Spleen (tissue), 13 donors: ENCODE results near the gene AGPAT3. TPM values are rescaled to one million over a fixed set of nuclear protein-coding genes. Genes with fewer than 3 reads are reported as not detected.

Experiments used
- DNase-seq: peaks from one replicate; pipeline ENCODE4 v3.0.0-alpha.2; 2020
- H3K27ac ChIP-seq, 8 donors: fragments of 200-600 bp; sonication (generic) in 7 of 8; 1 replicate in 4 of 8; 2 replicates in 4 of 8; pipeline versions ENCODE4 v1.5.0 to v1.8.0; 2016 to 2021; ENCODE audit warnings: inconsistent platforms in 4 of 8, mild to moderate bottlenecking in 4 of 8, moderate library complexity in 1 of 8
- H3K27me3 ChIP-seq, 7 donors: fragments of 200-600 bp; sonication (generic) in 6 of 7; replicated peaks in 1 of 7; 1 replicate in 4 of 7; 2 replicates in 3 of 7; pipeline versions ENCODE4 v1.5.0 to v1.8.0; 2016 to 2021; ENCODE audit warnings: inconsistent platforms in 3 of 7, mild to moderate bottlenecking in 1 of 7
- H3K36me3 ChIP-seq, 6 donors: fragments of 200-600 bp; sonication (generic) in 5 of 6; 1 replicate in 4 of 6; 2 replicates in 2 of 6; pipeline versions ENCODE4 v1.5.0 to v1.8.0; 2016 to 2021; ENCODE audit warnings: inconsistent platforms in 2 of 6
- H3K4me1 ChIP-seq, 6 donors: fragments of 200-600 bp; sonication (generic) in 5 of 6; 1 replicate in 3 of 6; 2 replicates in 3 of 6; pipeline versions ENCODE4 v1.5.0 to v1.8.0; 2016 to 2021; ENCODE audit warnings: inconsistent platforms in 3 of 6
- H3K4me3 ChIP-seq, 8 donors: fragments of 200-600 bp; sonication (generic) in 7 of 8; 1 replicate in 4 of 8; 2 replicates in 4 of 8; pipeline versions ENCODE4 v1.5.0 to v1.8.0; 2016 to 2021; ENCODE audit warnings: inconsistent platforms in 4 of 8, mild to moderate bottlenecking in 4 of 8, moderate library complexity in 2 of 8
- H3K9me3 ChIP-seq, 8 donors: fragments of 200-600 bp; sonication (generic) in 7 of 8; 1 replicate in 4 of 8; 2 replicates in 4 of 8; pipeline versions ENCODE4 v1.5.0 to v1.8.0; 2016 to 2021; ENCODE audit warnings: inconsistent platforms in 4 of 8
- CTCF ChIP-seq, 11 experiments: fragments of 200-600 bp in 7 of 11; fragments of 450-650 bp in 4 of 11; sonication (generic) in 4 of 11; IDR thresholded peaks in 8 of 11; conservative IDR thresholded peaks in 3 of 11; 1 replicate in 7 of 11; 2 replicates in 4 of 11; pipeline versions ENCODE4 v1.4.0 to v1.8.0; 2016 to 2021; ENCODE audit warnings: antibody characterized with exemption in 11 of 11, inconsistent platforms in 4 of 11, mild to moderate bottlenecking in 1 of 11
- POLR2A ChIP-seq, 3 donors: fragments of 450-650 bp; IDR thresholded peaks; one replicate each; pipeline ENCODE4 v1.5.1; 2017; ENCODE audit warnings: antibody characterized with exemption in 3 of 3, mild to moderate bottlenecking in 1 of 3
- POLR2AphosphoS5 ChIP-seq, 3 donors: sonication (generic); formaldehyde crosslinking; IDR thresholded peaks; one replicate each; pipeline ENCODE4 v1.5.1; 2017; ENCODE audit warnings: antibody characterized with exemption in 3 of 3
- WGBS, 5 donors: extraction: QIAGEN DNeasy Blood & Tissue Kit in 3 of 5; methylation state at CpG; one replicate each; pipeline versions ENCODE4 v1.1.5 to v1.1.7; 2013 to 2018; 5-methylcytosine and 5-hydroxymethylcytosine counted together
- intact Hi-C: fragments of 100-400 bp; cut with DNase I; formaldehyde crosslinking; loops from one replicate; pipeline ENCODE4 v1.15.0; 2023; ENCODE audit warnings: low total_unique reads
- long read RNA-seq, 2 donors: transcript quantifications; one replicate each; lab custom pipeline, GENCODE V29; 2026
- polyA plus RNA-seq, 3 donors: library from polyadenylated mRNA; stranded (reverse); fragments of 200-250 nt; gene quantifications; one replicate each; pipeline ENCODE4 v1.2.1, GENCODE V29; 2013
- total RNA-seq, 7 donors: library from RNA; depleted of rRNA in 3 of 7; stranded (reverse); fragments of >200 nt in 3 of 7; fragmentation: NEBNext Ultra II Directional in 4 of 7; extraction: Animal tissue kit (Norgen Biotek cat#: 25700) in 4 of 7; gene quantifications; one replicate each; pipeline versions ENCODE4 v1.1.0 to v1.2.1, GENCODE V29; 2016 to 2021
- donor health status: healthy with polysubstance abuse.
- donor health status: DM: no; HTN: no; CAD: no; lungs with moderate emphysema.
- donor health status: DM: no; HTN: no; CAD: no.
- donor health status: Bipolar disorder and iron deficiency.
- donor health status: healthy.
- donor health status: DM: no; HTN: no; CAD: no.
- donor health status: DM: yes; HTN: yes; CAD: no.

AGPAT3 gene
- total RNA-seq (10 to 100 TPM; 50.8 to 92.0 (median 64.5) TPM), polyA plus RNA-seq (10 to 100 TPM in 1 of 3 donors, 1 to 10 TPM in 2; 6.9 to 20.7 (median 8.3) TPM)
- long read RNA-seq, donor 1, full-length matches to known transcripts = 10 of 10 reads
- long read RNA-seq, donor 1, partial matches to known transcripts = 0 of 10 reads
- long read RNA-seq, donor 1, other reads (novel, unspliced or antisense) = 0 of 10 reads
- long read RNA-seq, donor 2, full-length matches to known transcripts = 9 of 9 reads
- long read RNA-seq, donor 2, partial matches to known transcripts = 0 of 9 reads
- long read RNA-seq, donor 2, other reads (novel, unspliced or antisense) = 0 of 9 reads

GRCh38 chr21:43864962-43865539, at the start of gene AGPAT3:
TSS of gene AGPAT3 (plus strand) at chr21:43865223. CDS start at chr21:43959682, 94,459 bp downstream.
- peak within 1 kb of the TSS; percentile 67 to 95 (median 82) for H3K4me3 ChIP-seq
- no peaks in the 10 kb centered on the region for H3K9me3 ChIP-seq
- H3K36me3 ChIP-seq = peaks cover 0 to 15% (median 0%) of the 10 kb centered on the region in 6 donors
- H3K4me1 ChIP-seq = peaks cover 17 to 62% (median 49%) of the 10 kb centered on the region in 6 donors
- intact Hi-C loops = loop anchor here (10.0 kb wide), 1 partner anchor 50 kb away; no protein-coding TSS in a partner anchor
- H3K27ac ChIP-seq = peak within 1 kb of the TSS; percentile 82 to 95 (median 92)
- peaks cover 0 to 6% (median 0%) of the 10 kb centered on the region in 7 donors for H3K27me3 ChIP-seq
- TF ChIP-seq POLR2A (IDR thresholded peaks at IDR 0.05) = no peak
- TF ChIP-seq POLR2AphosphoS5 (IDR thresholded peaks at IDR 0.05) = peak in 1 of 3 donors; percentile 41
- DNase-seq = peak; percentile 83
- 0 to 1% (median 1%) methylated on average over 16 to 102 of the region's 102 CpGs for WGBS, 5 donors

- Histone ChIP-seq H3K9me3 (peaks cover 0 to 15% (median 8%) of the 10 kb centered on the region in 8 donors), H3K4me1 (peaks cover 9 to 66% (median 30%) of the 10 kb centered on the region in 6 donors), H3K27ac (no peak overlapping the region), H3K36me3 (no peaks in the 10 kb centered on the region), H3K27me3 (no peaks in the 10 kb centered on the region), H3K4me3 (no peak overlapping the region)
- intact Hi-C loops = loop anchor here (10.0 kb wide), 1 partner anchor 119 kb away; no protein-coding TSS in a partner anchor
- 84 to 95% (median 92%) methylated on average over 6 to 15 of the region's 15 CpGs for WGBS, 5 donors
- TF ChIP-seq POLR2A (IDR thresholded peaks at IDR 0.05) (no peak), POLR2AphosphoS5 (IDR thresholded peaks at IDR 0.05) (no peak), CTCF (IDR thresholded peaks at IDR 0.05 in 8 of 11, conservative IDR thresholded peaks at IDR 0.05 in 3 of 11) (no peak)
- DNase-seq = no peak
Measured at GRCh38 chr21:43815991-43816390, 49.0 kb upstream of the AGPAT3 start.

GRCh38 chr21:43816611-43817071, 48.4 kb upstream of the AGPAT3 start:
- Histone ChIP-seq H3K4me1 (peaks cover 7 to 59% (median 24%) of the 10 kb centered on the region in 6 donors), H3K9me3 (peaks cover 0 to 15% (median 8%) of the 10 kb centered on the region in 8 donors), H3K36me3 (no peaks in the 10 kb centered on the region), H3K27me3 (no peaks in the 10 kb centered on the region), H3K27ac (no peak overlapping the region), H3K4me3 (no peak overlapping the region)
- intact Hi-C loops = loop anchor here (10.0 kb wide), 1 partner anchor 118 kb away; no protein-coding TSS in a partner anchor
- WGBS, 5 donors = 63 to 93% (median 80%) methylated on average over 8 to 14 of the region's 14 CpGs
- TF ChIP-seq POLR2AphosphoS5 (IDR thresholded peaks at IDR 0.05) (no peak), CTCF (IDR thresholded peaks at IDR 0.05 in 8 of 11, conservative IDR thresholded peaks at IDR 0.05 in 3 of 11) (no peak), POLR2A (IDR thresholded peaks at IDR 0.05) (no peak)
- no peak for DNase-seq

GRCh38 chr21:43817157-43818086, 47.6 kb upstream of the AGPAT3 start:
- intact Hi-C loops = loop anchor here (10.0 kb wide), 1 partner anchor 117 kb away; no protein-coding TSS in a partner anchor
- peak overlapping the region in 2 of 8 donors; percentile 16 to 60 for H3K27ac ChIP-seq

More at GRCh38 chr21:43817157-43818086, 47.6 kb upstream of the AGPAT3 start:
- 59 to 82% (median 78%) methylated on average over 7 to 29 of the region's 29 CpGs for WGBS, 5 donors
- TF ChIP-seq POLR2A (IDR thresholded peaks at IDR 0.05) = no peak
- no peak for TF ChIP-seq CTCF (IDR thresholded peaks at IDR 0.05 in 8 of 11, conservative IDR thresholded peaks at IDR 0.05 in 3 of 11)
- TF ChIP-seq POLR2AphosphoS5 (IDR thresholded peaks at IDR 0.05) = no peak
- Histone ChIP-seq H3K36me3 (no peaks in the 10 kb centered on the region), H3K4me1 (peaks cover 0 to 51% (median 16%) of the 10 kb centered on the region in 6 donors), H3K9me3 (peaks cover 0 to 15% (median 8%) of the 10 kb centered on the region in 8 donors), H3K27me3 (no peaks in the 10 kb centered on the region), H3K4me3 (no peak overlapping the region)
- DNase-seq = peak; percentile 56
